Measurements from ENCODE around the gene CHTF8.
"Not testable (repeated sequence)": the region's sequence is repeated elsewhere in the genome, so short reads cannot be mapped to it uniquely, and the experiment has no call there.

Gene CHTF8, protein sequence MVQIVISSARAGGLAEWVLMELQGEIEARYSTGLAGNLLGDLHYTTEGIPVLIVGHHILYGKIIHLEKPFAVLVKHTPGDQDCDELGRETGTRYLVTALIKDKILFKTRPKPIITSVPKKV

DNA sequence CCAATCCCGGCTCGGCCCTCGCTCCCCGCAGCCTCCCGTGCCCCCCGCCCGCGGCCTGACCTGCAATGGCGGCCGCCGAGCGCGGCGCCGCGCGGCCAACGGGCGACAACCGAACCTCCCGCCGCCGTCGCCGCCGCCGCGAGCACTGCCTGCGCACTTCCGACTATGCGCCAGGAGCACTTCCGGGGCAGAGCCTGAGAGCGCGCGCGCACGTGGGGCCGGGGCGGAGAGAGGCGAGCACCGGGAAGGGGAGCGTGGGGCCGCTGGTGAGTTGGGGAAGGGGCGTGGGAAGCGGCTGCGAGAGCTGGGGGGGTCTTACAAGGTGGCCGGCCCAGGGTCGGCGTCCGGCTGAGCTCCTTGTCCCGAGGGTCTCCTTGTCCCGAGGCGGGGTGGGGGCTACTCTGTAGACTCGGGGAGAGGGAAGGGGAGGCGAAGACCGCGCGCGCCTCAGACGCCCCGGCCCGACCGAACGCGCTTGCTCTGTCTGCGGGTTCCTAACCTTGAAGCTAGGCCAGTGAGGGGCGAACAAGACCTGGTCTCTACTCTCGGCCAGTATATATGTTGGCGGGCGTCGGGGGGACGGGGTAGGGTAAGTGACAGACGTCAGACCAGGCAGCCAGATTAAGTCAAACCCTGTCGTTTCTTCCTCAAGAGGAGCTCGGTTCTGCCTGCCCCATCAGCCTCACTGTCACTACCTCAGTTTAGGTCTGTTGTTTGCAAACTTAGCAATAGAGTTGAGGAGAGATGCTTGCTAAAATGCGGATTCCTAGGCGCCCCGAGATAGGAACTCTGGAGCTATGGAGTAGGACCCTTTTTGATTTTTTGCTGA is at the start of gene CHTF8, which contains the start of gene UTP4:
Gene CHTF8, minus strand, starts transcription at position 165 of the 829 bp plus-strand sequence. CDS start 11,130 bp downstream, outside the sequence.
Gene UTP4, plus strand, starts transcription at position 226 of the 829 bp plus-strand sequence. CDS start 811 bp downstream, outside the sequence.
- DNase-seq (ENCODE audit: low spot score), result peak; percentile 92

DNA sequence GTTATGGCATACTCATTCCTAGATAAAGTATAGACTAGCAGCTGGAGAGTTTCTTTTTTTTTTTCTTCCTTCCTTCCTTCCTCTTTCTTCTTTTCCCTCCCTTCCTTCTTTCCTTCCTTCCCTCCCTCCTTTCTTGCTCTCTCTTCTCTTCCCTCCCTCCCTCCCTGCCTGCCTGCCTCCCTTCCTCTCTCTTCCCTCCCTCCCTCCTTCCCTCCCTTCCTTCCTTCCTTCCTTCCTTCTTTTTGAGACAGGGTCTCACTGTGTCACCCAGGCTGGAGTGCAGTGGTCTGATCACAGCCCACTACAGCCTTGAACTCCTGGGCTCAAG is 47.6 kb upstream of the CHTF8 start:
- no peak for DNase-seq (ENCODE audit: low spot score)

DNA sequence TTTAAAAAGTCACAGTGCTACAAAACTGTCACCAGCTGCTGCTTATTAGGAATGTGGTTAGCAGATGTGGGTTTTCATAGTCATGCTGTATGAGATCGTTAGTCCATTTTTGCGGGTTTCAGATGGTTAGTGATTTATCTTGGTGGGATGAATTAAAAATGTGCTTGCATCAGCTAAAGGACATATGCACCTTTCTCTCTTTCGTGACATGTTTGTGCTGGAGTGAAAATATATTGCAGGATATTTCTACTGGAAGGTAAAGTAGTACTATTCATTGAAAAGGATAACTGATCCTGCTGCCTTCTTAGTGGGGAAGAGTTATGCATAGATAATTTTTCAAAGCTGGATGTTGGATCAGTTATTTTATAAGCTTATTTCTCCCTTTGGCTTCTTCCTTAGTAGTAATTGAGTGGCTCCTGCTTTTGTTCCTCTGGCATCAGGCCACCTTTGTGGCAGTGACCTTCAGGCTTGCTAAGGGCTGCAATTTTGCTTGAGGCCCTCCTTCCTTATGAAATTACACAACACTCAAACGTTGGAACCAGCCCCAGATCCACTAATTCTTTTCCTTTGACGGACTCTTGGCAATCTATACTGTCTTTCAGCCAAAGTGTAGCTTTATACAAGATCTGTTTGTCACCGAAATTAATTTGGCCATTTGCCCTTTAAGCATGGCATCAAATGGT is 47.1 kb upstream of the CHTF8 start:
- peak; percentile 68 for DNase-seq (ENCODE audit: low spot score)

DNA sequence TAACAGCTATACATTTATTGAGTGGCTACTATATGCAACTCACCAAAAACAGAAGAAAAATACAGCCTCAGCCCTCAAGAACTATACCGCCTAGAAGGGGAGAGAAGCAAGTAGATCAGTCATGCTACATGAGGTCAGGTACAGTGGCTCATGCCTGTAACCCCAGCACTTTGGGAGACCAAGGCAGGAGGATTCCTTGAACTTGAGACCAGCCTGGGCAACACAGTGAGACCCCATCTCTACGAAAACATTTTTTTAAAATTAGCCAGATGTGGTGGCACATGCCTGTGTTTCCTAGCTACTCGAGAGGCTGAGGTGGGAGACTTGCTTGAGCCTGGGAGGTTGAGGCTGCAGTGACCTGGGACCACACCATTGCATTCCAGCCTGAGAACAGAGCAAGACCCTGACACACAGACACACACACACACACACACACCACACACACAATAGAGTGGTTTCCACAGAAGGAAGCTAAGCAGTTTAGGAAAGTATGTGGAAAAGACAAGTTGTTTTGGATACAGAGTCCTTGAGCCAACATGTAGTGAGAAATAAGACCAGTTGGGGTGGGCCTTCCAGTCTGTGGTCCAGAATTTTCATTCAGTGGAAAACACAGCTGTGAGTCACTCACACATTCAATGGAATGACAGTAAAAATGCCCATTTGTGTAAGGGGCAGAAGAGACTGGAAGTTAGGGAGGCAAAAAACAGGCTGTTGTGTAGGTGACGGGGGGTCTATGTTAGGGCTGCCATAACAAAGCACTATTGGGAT is 43.8 kb upstream of the CHTF8 start:
- DNase-seq (ENCODE audit: low spot score), result peak; percentile 67

DNA sequence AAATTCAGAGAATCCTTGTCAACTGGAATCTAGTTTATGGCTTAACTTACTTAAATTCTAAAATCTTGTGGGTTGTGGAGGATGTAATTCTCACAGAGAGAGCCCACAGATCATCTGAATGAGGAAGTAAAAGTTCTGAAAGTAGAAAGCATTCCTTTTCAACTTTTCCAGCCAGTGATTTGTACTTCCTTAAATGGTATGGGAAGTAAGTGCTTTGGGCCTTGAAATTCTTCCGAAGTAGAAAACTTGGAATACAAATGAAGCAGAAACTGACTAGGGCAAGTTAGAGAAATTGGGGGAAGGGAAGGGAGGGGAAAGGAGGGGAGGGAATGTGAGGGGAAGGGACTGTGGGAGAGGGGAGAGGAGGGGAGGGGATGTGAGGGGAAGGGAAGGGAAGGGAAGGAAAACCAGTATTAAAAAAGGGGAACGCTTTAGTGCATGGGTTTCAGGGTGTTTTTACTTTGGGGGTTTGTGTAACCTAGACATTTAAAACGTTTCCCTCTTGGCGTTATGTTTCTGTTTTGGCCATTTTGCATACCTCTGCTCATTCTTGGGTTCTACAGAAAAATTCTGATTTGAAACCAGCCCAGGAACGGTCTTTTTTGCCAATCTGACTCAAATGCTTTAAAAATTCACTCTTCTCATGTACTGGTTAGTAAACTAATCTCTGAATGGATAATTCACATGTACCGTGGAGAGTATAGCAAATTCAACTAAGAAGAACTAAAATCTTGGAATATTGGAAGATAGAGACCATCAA is 39.1 kb upstream of the CHTF8 start:
- DNase-seq (ENCODE audit: low spot score), result peak; percentile 30

DNA sequence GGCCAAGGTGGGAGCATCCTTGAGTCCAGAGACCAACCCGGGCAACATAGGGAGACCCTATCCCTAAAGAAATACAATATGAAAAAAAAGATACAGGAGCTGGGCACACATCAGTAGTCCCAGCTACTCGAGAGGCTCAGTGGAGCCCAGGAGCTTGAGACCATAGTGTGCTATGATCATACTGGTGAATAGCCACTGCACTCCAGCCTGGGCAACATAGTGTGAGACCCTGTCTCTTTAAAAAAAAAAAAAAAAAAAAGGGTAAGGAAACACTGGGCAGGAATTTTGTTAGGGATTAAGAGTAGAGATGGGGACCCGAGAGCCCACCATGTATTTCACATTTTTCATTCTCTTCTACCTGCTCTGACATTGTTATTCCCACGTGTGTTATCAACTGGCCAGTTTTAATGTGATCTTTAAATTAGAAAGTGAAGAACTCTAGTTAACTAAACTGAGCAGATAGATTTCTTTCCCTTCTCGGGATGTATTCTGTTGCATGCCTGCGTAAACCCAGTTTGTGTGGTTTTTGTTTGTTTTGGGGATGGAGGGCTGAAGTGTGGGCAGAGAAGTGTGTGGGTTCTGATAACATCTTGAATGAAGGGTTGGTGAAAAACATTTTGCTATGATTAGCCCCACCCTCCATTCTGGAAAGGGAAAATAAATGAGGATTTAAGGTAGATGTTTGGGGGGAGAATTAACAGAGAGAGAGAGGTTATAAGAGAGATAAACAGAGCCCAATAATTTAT is 37.4 kb upstream of the CHTF8 start:
- DNase-seq (ENCODE audit: low spot score), result no peak

DNA sequence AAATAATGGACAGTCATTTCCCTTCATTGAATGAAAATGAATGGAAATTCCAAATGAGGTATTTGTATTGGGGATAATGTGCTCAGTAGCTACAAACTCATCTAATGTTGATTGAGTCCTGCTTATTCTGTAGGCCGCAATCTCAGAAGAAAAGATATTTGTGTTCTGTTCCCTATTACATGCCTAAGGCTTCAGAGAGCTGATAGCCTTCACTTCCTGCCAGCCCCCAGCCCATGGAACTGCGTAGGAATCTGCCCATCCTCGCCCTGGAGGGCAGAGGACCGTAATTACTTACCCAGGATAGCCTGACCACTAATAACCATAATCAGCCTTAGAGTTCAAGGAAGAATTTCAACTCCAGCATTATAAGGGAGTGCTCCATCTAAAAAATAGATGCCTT is 36.7 kb upstream of the CHTF8 start:
- no peak for DNase-seq (ENCODE audit: low spot score)

DNA sequence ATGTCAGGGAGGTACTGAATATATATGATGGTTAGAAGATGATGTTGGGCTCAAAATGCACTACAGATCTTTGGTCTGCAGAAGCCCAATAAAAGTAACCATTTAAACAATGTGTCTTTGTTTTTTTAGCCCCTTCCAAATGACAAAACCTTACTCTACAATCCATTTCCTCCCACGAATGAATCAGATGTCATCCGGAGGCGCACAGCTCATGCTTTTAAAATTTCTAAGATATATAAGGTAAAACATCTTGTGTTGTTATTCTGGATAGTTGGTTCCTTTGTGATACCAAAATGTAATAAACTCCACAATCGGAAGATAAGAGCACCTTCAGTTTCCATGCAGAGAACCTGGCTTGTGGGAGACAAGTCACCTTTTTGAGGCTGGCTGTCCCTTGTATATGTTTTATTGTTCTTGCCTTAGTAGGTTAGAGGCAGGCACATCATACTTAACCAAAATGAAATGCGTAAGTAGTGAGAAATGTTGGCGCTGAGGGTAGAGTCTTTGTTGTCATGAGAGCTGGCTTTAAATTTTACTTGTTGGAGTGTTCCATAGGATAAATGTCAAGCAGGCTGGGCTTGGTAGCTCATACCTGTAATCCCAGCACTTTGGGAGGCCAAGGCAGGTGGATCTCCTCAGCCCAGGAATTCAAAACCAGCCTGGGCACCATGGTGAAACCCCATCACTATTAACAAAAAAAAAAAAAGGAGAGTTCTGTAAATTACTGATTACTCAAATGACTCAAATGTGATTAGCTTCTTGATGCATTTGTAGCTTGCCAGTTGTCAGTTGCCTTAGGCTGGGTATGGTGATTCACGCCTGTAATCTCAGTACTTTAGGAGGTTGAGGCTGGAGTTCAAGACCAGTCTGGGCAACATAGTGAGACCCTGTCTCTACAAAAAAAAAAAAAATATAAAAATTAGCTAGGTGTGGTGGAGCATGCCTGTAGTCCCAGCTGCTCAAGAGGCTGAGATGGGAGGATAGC is 34.9 kb upstream of the CHTF8 start:
- DNase-seq (ENCODE audit: low spot score), result no peak

DNA sequence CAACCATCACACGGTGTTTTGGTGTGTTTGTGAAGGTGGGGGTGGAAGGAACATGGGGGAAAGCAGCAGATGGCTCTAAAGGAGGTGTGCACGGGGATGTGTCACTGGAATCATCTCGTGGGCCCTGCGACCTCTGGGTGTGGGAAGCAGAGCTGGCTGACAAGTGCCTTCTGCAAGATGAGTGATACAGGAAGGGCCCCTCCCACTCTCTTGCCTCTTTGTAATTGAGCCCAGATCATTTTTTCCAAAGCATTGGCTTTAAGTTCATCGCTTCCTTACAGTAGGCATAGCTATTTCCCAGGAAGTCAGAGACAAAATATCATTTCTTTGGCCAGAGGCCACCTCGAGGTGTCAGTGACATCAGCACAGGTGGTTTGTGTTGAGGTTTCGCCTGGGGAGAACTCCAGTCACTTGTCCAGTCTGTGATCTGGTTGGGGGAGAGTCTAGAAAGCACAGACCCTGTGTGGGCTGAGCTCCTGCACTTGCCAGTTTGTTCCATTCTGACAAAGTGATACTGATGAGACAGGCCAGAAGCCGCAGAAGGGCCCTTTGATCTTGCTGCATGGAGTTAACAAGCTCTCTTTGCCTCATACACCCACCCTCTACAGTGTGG is 33.9 kb upstream of the CHTF8 start:
- DNase-seq (ENCODE audit: low spot score), result peak; percentile 29

DNA sequence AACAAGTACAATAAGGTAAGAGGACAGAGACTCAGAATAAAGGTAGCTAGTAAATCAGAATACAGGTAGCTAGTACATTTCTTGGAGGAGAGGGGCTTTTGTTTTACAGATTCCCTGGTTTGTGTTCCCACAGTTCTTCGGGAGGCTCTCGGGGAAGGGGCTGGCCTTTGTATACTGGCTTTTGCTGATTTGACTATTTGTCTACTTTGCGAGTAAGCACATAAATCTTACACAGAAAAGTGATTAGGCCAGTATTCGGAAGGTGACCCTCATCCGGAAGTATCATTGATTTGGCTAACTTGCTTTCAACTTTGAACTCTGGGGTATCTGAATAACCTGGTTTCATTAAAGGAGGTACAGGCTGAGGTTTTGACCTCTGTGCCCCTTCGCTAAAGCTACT is 33.2 kb upstream of the CHTF8 start:
- DNase-seq (ENCODE audit: low spot score), result no peak

DNA sequence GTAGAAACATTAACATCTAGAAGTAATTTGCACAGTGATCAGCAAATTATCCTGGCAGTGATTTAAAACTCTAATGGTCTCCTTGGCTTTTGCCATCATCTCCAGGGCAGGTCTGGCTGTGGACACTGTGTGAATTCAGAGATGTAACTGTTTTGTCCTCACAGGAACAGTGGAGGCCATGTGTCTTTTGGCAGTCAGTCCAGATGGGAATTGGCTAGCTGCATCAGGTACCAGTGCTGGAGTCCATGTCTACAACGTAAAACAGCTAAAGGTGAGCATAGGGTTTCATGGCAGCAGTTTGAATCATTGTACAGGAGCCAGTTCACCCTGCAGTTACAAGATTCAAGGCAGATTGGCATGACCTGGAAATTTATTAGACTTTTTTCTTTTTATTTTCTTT is 27.8 kb upstream of the CHTF8 start:
- DNase-seq (ENCODE audit: low spot score), result no peak

DNA sequence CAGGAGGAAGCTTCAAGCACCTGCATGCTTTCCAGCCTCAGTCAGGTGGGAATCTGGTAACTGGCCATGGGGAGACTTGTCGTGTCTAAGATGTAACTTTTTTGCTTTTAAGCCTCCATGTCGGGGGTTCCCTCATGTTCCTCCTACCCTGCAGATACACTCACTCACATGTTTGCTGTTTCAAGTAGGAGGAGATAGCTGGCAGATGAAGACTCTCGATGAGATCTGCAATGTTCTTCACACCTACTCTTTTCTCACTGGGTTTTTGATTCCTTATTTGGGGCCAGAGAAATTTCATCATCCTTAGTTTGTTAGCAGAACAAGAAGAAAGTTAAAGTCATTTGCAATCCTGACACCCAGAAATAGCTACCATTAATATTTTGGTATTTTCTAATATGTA is 24.8 kb upstream of the CHTF8 start:
- no peak for DNase-seq (ENCODE audit: low spot score)

DNA sequence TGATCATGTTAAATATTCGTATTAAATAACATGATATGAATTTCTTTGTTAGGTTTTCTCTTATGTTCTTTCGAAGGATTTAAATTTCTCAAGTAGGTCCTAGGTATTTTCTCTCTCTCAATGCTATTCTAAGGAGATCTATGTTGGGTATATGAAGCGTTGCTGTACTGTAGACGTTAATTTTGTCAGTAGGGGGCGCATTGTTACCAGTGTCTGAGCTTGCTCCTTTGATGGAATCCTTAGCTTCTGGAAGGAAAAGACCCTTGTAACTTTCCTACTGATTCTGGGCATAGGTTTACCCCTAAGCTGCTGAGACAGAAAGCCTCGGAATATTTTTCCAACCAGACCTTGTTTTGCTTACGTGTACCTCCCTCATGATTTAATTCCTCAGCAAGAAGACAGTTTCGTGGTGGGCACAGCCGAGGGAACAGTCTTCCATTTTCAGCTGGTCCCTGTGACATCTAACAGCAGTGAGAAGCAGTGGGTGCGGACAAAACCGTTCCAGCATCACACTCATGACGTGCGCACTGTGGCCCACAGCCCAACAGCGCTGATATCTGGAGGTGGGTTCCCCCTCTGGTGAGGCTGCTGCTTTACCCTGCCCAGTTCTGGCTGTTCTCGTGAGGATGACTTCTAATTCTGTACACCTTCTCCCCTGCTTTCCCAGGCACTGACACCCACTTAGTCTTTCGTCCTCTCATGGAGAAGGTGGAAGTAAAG is 17.9 kb upstream of the CHTF8 start:
- peak; percentile 79 for DNase-seq (ENCODE audit: low spot score)

DNA sequence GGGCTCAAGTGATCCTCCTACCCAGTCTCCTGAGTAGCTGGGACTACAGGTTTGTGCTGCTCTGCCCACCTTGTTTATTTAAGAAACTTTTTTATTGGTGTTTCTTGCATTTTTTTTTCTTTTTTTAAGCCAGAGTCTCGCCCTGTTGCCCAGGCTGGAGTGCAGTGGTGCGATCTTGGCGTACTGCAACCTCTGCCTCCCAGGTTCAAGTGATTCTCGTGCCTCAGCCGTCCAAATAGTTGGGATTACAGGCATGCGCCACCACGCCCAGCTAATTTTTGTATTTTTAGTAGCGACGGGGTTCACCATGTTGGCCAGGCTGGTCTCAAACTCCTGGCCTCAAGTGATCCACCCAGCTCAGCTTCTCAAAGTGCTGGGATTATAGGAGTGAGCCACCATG is 17.2 kb upstream of the CHTF8 start:
- not testable (repeated sequence) for DNase-seq (ENCODE audit: low spot score)

DNA sequence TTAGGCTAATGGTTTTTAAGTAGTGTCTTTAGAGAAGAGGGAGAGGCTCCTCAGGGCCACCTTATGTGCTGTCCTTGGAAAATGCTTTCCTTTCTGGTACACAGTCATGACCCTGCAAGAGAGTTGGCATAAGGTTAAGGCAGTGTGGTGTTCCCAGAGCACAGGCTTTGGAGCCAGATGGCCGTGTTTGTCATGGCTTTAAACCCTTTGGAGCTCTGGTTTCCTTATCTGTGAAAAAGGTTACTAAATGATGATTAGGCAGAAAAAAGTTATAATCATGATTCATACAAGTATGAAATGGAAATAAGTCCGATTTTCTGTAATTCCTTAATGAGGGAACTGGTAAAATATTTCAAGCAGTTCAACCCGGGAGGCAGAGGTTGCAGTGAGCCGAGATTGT is 13.3 kb upstream of the CHTF8 start:
- no peak for DNase-seq (ENCODE audit: low spot score)

DNA sequence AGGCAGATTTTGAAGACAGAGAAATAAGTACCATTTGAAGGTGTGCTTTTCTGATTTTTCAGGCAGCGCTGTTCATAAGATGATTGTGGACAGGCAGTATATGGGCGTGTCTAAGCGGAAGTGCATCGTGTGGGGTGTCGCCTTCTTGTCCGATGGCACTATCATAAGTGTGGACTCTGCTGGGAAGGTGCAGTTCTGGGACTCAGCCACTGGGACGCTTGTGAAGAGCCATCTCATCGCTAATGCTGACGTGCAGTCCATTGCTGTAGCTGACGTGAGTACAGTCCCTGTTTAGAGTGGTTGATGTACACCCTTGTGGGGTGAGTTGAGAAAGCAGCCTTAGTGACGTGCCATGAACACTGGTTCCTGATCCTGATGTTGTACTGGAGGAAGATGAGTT is 10.7 kb upstream of the CHTF8 start:
- no peak for DNase-seq (ENCODE audit: low spot score)

DNA sequence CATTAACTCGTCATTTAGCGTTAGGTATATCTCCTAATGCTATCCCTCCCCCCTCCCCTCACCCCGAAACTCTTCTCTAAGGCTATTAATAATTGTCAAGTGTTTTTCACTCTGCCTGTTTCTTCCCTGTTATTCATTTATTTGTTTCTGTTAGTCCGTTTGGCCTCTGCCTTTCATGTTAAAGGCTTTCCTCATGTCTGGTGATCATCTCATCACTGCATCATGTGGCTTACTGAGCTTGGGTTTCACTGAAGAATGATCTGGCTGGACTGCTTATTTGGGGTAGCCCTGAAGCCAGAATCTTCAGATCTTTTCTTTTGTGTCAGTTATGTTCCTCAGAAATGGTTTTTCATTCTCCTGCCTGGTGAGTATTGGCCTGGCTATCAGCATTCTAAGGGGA is 9.5 kb upstream of the CHTF8 start:
- DNase-seq (ENCODE audit: low spot score), result no peak

DNA sequence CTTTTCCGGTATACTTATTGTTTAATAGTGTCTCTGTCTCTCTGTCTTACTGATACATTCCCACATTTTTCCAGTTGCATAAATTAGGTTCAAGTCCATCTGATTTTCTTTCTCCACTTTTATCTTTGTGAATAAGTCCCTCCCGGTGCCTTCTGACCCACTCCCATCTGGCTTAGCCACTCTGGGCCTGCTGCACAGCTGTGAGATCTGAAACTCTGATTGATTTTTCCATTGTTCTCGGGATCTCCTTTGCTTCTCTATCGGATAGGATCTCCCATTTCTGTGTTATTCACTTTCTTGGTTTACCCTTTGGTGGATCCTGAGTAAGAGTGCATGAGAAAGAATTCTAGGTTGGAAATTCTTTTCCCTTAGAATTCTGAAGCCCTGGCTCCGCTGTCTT is 8.6 kb upstream of the CHTF8 start:
- no peak for DNase-seq (ENCODE audit: low spot score)

DNA sequence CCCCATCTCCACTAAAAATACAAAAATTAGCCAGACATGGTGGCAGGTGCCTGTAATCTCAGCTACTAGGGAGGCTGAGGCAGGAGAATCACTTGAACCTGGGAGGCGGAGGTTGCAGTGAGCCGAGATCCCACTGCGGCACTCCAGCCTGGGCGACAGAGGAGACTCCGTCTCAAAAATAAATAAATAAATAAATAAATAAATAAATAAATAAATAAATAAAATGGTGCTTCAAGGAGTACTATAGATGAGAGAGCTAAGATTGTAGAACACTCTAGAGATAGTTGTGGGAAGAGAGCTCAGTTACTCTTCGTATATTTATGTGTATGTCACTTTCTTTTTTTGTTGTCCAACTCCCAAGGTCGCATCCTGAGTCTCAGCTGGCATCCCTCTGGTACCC is 7.1 kb upstream of the CHTF8 start:
- not testable (repeated sequence) for DNase-seq (ENCODE audit: low spot score)

Data from AG08395 (cell line).